HepG2 (cell line): ENCODE data around the gene CH25H. TPM values are rescaled to one million over a fixed set of nuclear protein-coding genes. Genes with fewer than 3 reads are reported as not detected.

Experiments used
- ATAC-seq: fragments of 200-7000 bp; cut with Tn5 transposase; 3 replicates; pipeline ENCODE4 v1.9.1; 2020; ENCODE audit warnings: mild to moderate bottlenecking, moderate library complexity
- BruUV-seq: library from RNA; stranded (reverse); fragments of 400-500 nt; replicated peaks from 2 replicates; lab custom pipeline; 2021; lab: Mats Ljungman, UMichigan
- CTCF ChIA-PET: fragments of 300-600 bp; formaldehyde crosslinking; extraction: SDS; loops from one replicate; lab custom pipeline; 2021; ENCODE audit warnings: low total read pairs, inconsistent platforms, low intra/inter-chr PET ratio; lab: Yijun Ruan, JAX
- POLR2A ChIA-PET: fragments of 350-600 bp; sonication (Branson Sonifier 250); formaldehyde crosslinking; loops from one replicate; lab custom pipeline; 2020; ENCODE audit warnings: antibody characterized with exemption, inconsistent platforms; lab: Yijun Ruan, JAX
- DNase-seq: peaks from one replicate; pipeline ENCODE4 v3.0.0-alpha.2; 2015; ENCODE audit warnings: low spot score
- FAIRE-seq: peaks from 3 replicates; lab custom pipeline; 2011; peaks lifted over from hg19 to GRCh38; lab: Jason Lieb, UNC
- H2AFZ ChIP-seq: one replicate; pipeline ENCODE4 v1.6.1; 2011; ENCODE audit warnings: low read length, inconsistent platforms
- H3K27ac ChIP-seq: fragments of 300-600 bp; 3 replicates; pipeline ENCODE4 v1.8.0; 2011; ENCODE audit warnings: mixed run types, mild to moderate bottlenecking, mixed read lengths, low read length, inconsistent platforms; ENCODE audit not compliant: insufficient read depth; ENCODE audit errors: extremely low read length
- H3K27me3 ChIP-seq, 2 experiments: fragments of 200-600 bp in 1 of 2; 2 replicates in 1 of 2; 3 replicates in 1 of 2; pipeline versions ENCODE4 v1.6.0 to v1.8.0; 2011; ENCODE audit warnings: low read length in 2 of 2, mild to moderate bottlenecking in 2 of 2, moderate library complexity in 2 of 2, inconsistent platforms in 1 of 2; ENCODE audit not compliant: insufficient read depth in 2 of 2, control insufficient read depth in 1 of 2
- H3K36me3 ChIP-seq, 2 experiments: fragments of 200-600 bp in 1 of 2; replicated peaks in 1 of 2; 2 replicates in 1 of 2; 3 replicates in 1 of 2; pipeline versions ENCODE4 v1.5.1 to v1.8.0; 2011; ENCODE audit warnings: low read length in 2 of 2, inconsistent platforms in 1 of 2; ENCODE audit not compliant: insufficient read depth in 2 of 2, control insufficient read depth in 1 of 2
- H3K4me1 ChIP-seq: 2 replicates; pipeline ENCODE4 v1.5.1; 2012; ENCODE audit warnings: low read length, inconsistent platforms; ENCODE audit not compliant: insufficient read depth
- H3K4me2 ChIP-seq: 2 replicates; pipeline ENCODE4 v1.6.0; 2011; ENCODE audit warnings: low read depth, low read length, inconsistent platforms
- H3K4me3 ChIP-seq, 3 experiments: fragments of 200-600 bp in 1 of 3; sonication (generic), shearing (Covaris generic) in 1 of 3; replicated peaks in 1 of 3; 2 replicates each; pipeline ENCODE4 v1.5.1; 2011 to 2016; ENCODE audit warnings: low read length in 3 of 3, inconsistent platforms in 2 of 3, low read depth in 2 of 3, mild to moderate bottlenecking in 2 of 3, control low read depth in 1 of 3, mixed read lengths in 1 of 3; ENCODE audit not compliant: insufficient read depth in 1 of 3
- H3K79me2 ChIP-seq: one replicate; pipeline ENCODE4 v1.6.1; 2011; ENCODE audit warnings: low read length, inconsistent platforms; ENCODE audit not compliant: insufficient read depth
- H3K9ac ChIP-seq: 2 replicates; pipeline ENCODE4 v1.6.0; 2011; ENCODE audit warnings: mild to moderate bottlenecking, low read depth, low read length, inconsistent platforms; ENCODE audit not compliant: insufficient read depth
- H3K9me3 ChIP-seq: 2 replicates; pipeline ENCODE4 v1.5.1; 2012; ENCODE audit warnings: mild to moderate bottlenecking, low read length
- H4K20me1 ChIP-seq: 2 replicates; pipeline ENCODE4 v1.6.0; 2011; ENCODE audit warnings: inconsistent platforms, mild to moderate bottlenecking, low read length, moderate library complexity; ENCODE audit not compliant: insufficient read depth
- E2F5 ChIP-seq: sonication (generic); formaldehyde crosslinking; conservative IDR thresholded peaks from 2 replicates; pipeline ENCODE4 v1.4.0; 2020; ENCODE audit warnings: missing genetic modification reagents
- MNT ChIP-seq: fragments of 450-650 bp; IDR thresholded peaks from 2 replicates; pipeline ENCODE4 v1.6.1; 2016
- NFE2L1 ChIP-seq: sonication (generic); formaldehyde crosslinking; IDR thresholded peaks from 2 replicates; pipeline ENCODE4 v1.4.0; 2020; ENCODE audit warnings: missing genetic modification reagents, mild to moderate bottlenecking, borderline replicate concordance
- RAD21 ChIP-seq: fragments of 450-650 bp; formaldehyde crosslinking; IDR thresholded peaks from 2 replicates; pipeline ENCODE4 v1.5.0; 2020; ENCODE audit warnings: mild to moderate bottlenecking
- ZFP91 ChIP-seq: sonication (generic); formaldehyde crosslinking; IDR thresholded peaks from 2 replicates; pipeline ENCODE4 v1.9.0; 2022; ENCODE audit warnings: missing genetic modification reagents, mild to moderate bottlenecking, borderline replicate concordance
- WGBS: methylation state at CpG from one replicate; pipeline ENCODE4 v1.1.6; 2017; ENCODE audit warnings: low lambda C conversion rate; 5-methylcytosine and 5-hydroxymethylcytosine counted together
- in situ Hi-C: cut with HindIII; loops from 2 replicates; pipeline ENCODE4 v1.10.0; 2017; ENCODE audit warnings: low pct_unique_long_range_greater_than_20kb; ENCODE audit not compliant: extremely low pct_ligation_motif_present
- intact Hi-C: fragments of 100-400 bp; cut with micrococcal nuclease; formaldehyde crosslinking; loops from one replicate; pipeline ENCODE4 v1.10.0; 2022; ENCODE audit not compliant: unreplicated experiment
- polyA plus RNA-seq, 8 experiments: library from polyadenylated mRNA; depleted of rRNA in 3 of 8; stranded (reverse) in 7 of 8; unstranded in 1 of 8; fragments of >200 nt; fragmentation: Illumina TruSeq in 4 of 8; extraction: Trizol in 4 of 8; gene quantifications; 2 replicates each; pipeline versions ENCODE4 v1.2.1 to v1.2.3, GENCODE V29; 2011 to 2016; ENCODE audit warnings: low read depth in 4 of 8, missing spikeins in 1 of 8, mixed read lengths in 1 of 8; ENCODE audit not compliant: insufficient read depth in 1 of 8
- total RNA-seq, 5 experiments: library from RNA; depleted of rRNA; stranded (reverse); fragments of >200 nt; fragmentation: Illumina TruSeq; extraction: Trizol; gene quantifications; 2 replicates each; pipeline ENCODE4 v1.2.3, GENCODE V29; 2016; ENCODE audit warnings: low read depth in 1 of 5

Gene CH25H
- total and polyA plus RNA-seq, 2 of the 13 experiments (the other 11 are each of a cell fraction or from before 2014, with no cell fraction given), result not detected

- TF ChIP-seq RAD21 (CRISPR knock-in tag), result no peak
- TF ChIP-seq, all 625 proteins: peak for 11
These were observed 859 bp upstream of the CH25H start (continued) for GRCh38 chr10:89207801-89208551.

- no peak overlapping the region for H3K9ac ChIP-seq
- DNase-seq, result no peak
These were observed 526 bp downstream of the CH25H start for GRCh38 chr10:89206402-89207180.

More at GRCh38 chr10:89206402-89207180, 526 bp downstream of the CH25H start:
- FAIRE-seq, result no peak
- ATAC-seq, result peak; percentile 38
- intact Hi-C loops (no loop called here), in situ Hi-C loops (loop anchor here (5.0 to 25.0 kb wide), 3 partner anchors 174 to 369 kb away; no protein-coding TSS in a partner anchor)
- no peaks in the 10 kb centered on the region for H4K20me1 ChIP-seq
- H3K79me2 ChIP-seq, result no peaks in the 10 kb centered on the region
- no TSS peak for BruUV-seq
- peak overlapping the region in 1 of 3 experiments; percentile 62; a peak in 1 of 6 replicates for H3K4me3 ChIP-seq
- CTCF ChIA-PET, result no interaction called here
- 33% methylated on average over 17 of the region's 42 CpGs for WGBS
- H3K4me1 ChIP-seq, result peaks cover 22% of the 10 kb centered on the region
- peak overlapping the region; percentile 71; the same call in 1 of the 2 replicates for H3K4me2 ChIP-seq
- no peaks in the 10 kb centered on the region for H3K36me3 ChIP-seq
- H2AFZ ChIP-seq, result no peak overlapping the region
- no peak overlapping the region for H3K27ac ChIP-seq
- H3K9me3 ChIP-seq, result no peaks in the 10 kb centered on the region
- peaks cover 17 to 56% of the 10 kb centered on the region in 2 experiments for H3K27me3 ChIP-seq
- TF ChIP-seq E2F5 (CRISPR knock-in tag), result no peak
- TF ChIP-seq NFE2L1 (CRISPR knock-in tag), result 0 out of 2 replicates have a peak, but pooled peaks have one; percentile 28
- TF ChIP-seq ZFP91, result 0 out of 2 replicates have a peak, but pooled peaks have one; percentile 33
- TF ChIP-seq MNT, result 0 out of 2 replicates have a peak, but pooled peaks have one; percentile 27
- POLR2A ChIA-PET, result no interaction called here
